ENCODE measurements around the gene PRR5L.

The PRR5L gene

GRCh38 chr11:36295926-36296325 lies at the start of gene PRR5L:
PRR5L (plus strand) TSS chr11:36296288; CDS start chr11:36401122, 104,834 bp downstream.
- no peak for DNase-seq (ENCODE audit: low read depth in 2 of 2)

GRCh38 chr11:36247493-36247892 lies 48.6 kb upstream of the PRR5L start:
- no peak for DNase-seq (ENCODE audit: low read depth in 2 of 2)

GRCh38 chr11:36248436-36248835 lies 47.7 kb upstream of the PRR5L start:
- no peak for DNase-seq (ENCODE audit: low read depth in 2 of 2)

GRCh38 chr11:36249246-36249645 lies 46.8 kb upstream of the PRR5L start:
- no peak for DNase-seq (ENCODE audit: low read depth in 2 of 2)

- no peak for DNase-seq (ENCODE audit: low read depth in 2 of 2)
Measured at GRCh38 chr11:36251823-36252222, 44.3 kb upstream of the PRR5L start.

- no peak for DNase-seq (ENCODE audit: low read depth in 2 of 2)
Measured at GRCh38 chr11:36253238-36253637, 42.9 kb upstream of the PRR5L start.

GRCh38 chr11:36254713-36255112 lies 41.4 kb upstream of the PRR5L start:
- no peak for DNase-seq (ENCODE audit: low read depth in 2 of 2)

GRCh38 chr11:36257351-36257750 lies 38.7 kb upstream of the PRR5L start:
- DNase-seq (ENCODE audit: low read depth in 2 of 2), result no peak

- no peak for DNase-seq (ENCODE audit: low read depth in 2 of 2)
Measured at GRCh38 chr11:36258730-36259360, 37.2 kb upstream of the PRR5L start.

GRCh38 chr11:36261094-36261493 lies 35.0 kb upstream of the PRR5L start:
- no peak for DNase-seq (ENCODE audit: low read depth in 2 of 2)

GRCh38 chr11:36264011-36264972 lies 31.8 kb upstream of the PRR5L start:
- DNase-seq (ENCODE audit: low read depth in 2 of 2), result no peak

GRCh38 chr11:36264973-36265344 lies 31.1 kb upstream of the PRR5L start:
- no peak for DNase-seq (ENCODE audit: low read depth in 2 of 2)

GRCh38 chr11:36265793-36266628 lies 30.1 kb upstream of the PRR5L start:
- DNase-seq (ENCODE audit: low read depth in 2 of 2), result peak; percentile 38 to 58

GRCh38 chr11:36266767-36267166 lies 29.3 kb upstream of the PRR5L start:
- DNase-seq (ENCODE audit: low read depth in 2 of 2), result no peak

GRCh38 chr11:36268337-36268985 lies 27.6 kb upstream of the PRR5L start:
- no peak for DNase-seq (ENCODE audit: low read depth in 2 of 2)

GRCh38 chr11:36270701-36271100 lies 25.4 kb upstream of the PRR5L start:
- no peak for DNase-seq (ENCODE audit: low read depth in 2 of 2)

GRCh38 chr11:36271794-36272407 lies 24.2 kb upstream of the PRR5L start:
- no peak for DNase-seq (ENCODE audit: low read depth in 2 of 2)

- DNase-seq (ENCODE audit: low read depth in 2 of 2), result no peak
Measured at GRCh38 chr11:36273110-36273509, 23.0 kb upstream of the PRR5L start.

GRCh38 chr11:36274414-36274813 lies 21.7 kb upstream of the PRR5L start:
- DNase-seq (ENCODE audit: low read depth in 2 of 2), result no peak

GRCh38 chr11:36278531-36279282 lies 17.4 kb upstream of the PRR5L start:
- DNase-seq (ENCODE audit: low read depth in 2 of 2), result no peak
